HG03439 (cell line): ENCODE measurements around the gene UBE2E2.
"Not testable (repeated sequence)": the region's sequence is repeated elsewhere in the genome, so short reads cannot be mapped to it uniquely, and the experiment has no call there.

Experiments
- ATAC-seq: cut with Tn5 transposase; IDR thresholded peaks from one replicate; pipeline ENCODE4 v1.9.1; 2021; ENCODE audit warnings: mild to moderate bottlenecking, moderate library complexity; ENCODE audit not compliant: unreplicated experiment

The UBE2E2 gene

DNA sequence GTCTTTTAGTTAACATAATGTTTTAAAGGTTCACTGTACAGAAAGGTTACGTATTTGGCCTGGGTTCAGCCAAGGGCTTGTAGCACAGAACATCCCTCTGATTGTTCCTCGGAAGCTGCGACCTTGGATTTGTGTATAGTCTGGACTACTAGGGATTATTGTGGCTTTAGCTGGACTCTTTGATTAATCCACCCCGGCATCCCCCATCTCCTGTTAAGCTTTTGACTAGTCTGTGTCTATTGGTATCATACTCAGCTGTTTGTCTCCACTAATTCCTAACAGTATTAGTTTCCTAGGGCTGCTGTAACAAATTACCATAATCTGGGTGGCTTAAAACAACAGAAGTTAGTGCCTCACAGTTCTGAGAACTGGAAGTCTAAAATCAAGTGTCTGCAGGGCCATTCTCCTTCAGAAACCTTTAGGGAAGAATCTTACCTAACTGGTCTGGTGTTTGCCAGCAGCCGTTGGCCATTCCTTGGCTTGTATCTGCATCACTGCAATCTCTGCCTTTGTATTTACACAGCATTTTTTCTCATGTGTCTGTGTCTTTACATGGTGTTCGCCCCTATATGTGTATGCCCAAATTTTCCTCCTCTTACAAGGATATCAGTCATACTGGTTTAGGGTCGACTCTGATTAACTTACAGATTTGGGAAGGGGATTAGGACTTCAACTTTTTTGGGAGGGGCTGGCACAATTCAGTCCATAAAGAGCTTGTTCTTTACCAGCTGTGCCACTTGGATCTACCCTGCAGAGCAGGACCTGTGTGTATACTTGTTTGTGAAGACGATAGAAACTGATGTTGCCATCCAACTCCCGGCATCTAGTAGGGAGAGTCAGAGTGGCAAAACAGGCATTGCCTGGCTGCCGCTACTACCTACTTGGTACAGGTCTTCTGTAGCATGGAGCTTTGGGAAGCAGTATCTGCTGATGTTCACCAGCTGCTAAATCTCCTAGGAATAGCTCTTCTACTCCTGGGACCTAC is 117.8 kb downstream of the UBE2E2 start:
- ATAC-seq: no peak

DNA sequence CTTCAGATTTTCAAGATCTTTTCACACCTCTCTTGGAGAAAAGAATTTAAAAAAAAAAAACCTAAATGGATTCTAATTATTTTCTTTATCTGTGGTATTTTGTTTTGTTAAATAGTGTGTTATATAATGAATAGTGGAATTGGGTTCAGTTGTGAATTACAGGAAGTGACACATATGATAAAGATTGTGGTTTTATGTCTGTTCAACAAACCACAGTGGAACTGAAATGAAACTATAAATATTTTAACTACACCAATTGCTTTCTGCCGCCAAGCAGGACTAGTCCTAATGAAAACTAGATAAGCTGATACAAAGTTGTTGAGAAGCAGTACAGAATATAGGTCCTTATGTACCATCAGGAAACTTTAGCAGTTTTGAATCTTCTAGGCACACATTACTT is 121.6 kb downstream of the UBE2E2 start:
- ATAC-seq: no peak

DNA sequence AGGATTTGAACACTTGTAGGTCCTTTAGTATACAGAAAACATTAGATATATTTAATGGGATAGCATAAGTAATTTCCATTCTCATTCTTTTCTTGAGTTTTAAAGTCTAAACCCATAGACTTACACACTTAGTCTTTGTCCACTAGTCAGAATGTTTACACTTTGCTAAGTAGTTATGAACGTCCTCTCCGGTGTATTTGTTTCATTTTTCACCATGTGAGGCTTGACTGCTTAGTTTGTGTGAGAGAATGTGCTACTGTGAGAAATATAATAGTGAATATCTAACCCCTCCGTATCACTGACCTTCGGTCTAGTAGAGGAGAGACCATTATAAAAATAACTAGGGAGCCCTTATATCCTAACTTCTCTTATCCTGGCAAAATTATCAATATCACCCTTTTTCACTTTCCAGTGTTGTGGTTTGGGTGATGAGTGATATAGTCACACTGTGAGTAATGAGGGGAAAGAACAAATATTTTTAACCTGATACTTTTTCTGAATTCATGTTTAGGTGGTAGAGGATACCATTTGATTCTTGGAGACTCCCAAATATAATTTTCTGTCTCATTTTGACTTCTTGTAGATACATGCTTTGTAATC is 122.4 kb downstream of the UBE2E2 start:
- peak; percentile 48 for ATAC-seq

DNA sequence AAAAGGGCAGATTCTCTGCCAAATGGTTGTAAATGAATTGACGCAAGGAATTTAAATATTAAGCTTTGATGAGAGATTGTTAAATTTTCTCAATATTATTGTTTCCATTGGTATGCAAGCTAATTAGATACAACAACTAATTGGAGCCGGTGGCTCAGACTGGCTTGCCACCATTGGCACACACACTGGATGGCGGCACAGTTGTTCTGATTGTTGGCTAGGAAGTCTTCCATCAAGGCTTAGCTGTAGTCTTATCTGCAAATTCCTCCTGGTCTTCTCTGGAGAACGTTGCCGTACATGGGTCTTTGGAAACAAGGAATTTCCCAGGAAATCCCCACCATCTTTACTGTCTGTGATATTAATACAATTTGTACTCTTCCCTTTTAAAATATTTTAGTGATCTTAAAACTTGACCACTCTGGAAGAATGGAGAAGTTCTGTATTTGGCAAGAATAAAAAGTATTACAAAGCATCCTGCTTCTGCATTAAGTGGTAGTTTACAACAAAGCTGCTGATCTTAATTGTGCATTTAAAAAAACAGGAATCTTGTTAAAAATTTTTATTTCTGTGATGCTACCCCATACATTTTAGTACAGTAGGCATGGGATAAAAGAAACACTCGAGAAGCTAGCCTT is 126.5 kb downstream of the UBE2E2 start:
- ATAC-seq: no peak

DNA sequence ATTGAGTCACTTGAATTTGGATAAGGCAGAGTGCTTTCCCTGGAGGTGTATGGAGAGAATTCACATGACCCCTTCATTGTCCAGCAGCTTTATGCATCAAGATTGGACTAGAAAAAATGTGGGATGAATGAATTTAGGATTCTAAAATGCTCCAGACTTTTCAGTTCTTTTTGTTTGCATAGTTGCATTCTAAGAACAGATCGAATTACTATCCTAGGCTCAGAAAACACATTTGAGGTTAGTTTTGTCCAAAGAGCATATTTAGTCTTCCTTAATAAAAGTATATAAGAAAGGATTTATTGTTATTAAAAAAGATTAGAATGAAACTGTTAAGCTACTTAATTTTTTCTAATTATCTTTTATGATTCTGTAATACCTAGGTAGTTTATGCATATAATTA is 127.4 kb downstream of the UBE2E2 start:
- ATAC-seq: no peak

DNA sequence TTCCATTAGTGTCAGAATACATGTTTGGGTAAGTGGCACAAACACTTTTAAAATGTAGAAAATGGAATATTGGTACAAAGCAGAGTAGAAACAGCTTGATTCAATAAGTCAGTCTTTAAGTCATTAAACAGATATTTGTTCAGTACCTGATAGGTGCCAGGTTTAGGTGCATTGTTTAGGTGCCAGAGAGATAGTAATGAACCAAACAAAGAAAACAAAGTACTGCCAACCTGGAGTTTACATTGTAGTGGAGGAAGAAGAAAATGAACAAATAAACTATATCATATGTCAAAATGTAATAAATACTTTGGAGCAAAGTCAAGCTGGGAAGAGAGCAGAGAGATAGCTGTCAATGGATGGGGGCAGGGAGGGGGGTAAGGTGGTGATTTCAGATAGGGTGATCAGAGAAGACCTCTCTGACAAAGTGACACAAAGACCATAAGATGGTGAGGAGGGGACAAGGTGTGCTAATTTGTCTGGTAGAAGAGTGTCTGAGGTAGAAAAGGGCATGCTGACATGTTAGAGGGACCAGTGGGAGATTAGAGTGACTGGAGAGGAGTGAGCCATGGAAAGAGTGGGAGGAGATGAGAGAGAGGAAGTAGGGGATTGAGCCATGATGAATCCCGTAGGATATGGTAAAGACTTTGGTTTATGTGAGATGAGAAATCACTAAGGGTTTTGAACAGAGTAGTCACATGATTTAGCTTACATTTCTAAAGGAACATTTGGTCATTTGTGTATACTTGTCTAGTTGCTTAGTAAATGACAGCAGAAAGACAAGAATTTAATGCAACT is 128.2 kb downstream of the UBE2E2 start:
- ATAC-seq: no peak

DNA sequence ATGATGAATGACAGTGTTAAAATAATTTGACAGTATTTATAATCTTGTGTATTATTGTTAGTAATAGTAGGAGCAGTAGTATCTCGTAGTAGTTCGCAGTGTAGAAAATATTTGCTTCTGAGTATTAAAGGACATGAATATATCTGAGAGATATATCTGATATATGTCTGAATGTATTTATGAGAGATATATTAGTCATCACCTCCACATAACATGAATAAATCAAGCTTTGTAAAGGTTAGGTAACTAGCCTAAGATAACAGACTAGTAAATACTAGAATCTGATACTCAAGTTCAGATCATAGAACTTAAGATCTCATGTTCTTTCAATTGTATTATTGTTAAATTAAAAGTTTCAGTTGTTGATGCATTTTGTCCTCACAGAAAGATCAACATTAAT is 130.5 kb downstream of the UBE2E2 start:
- no peak for ATAC-seq

DNA sequence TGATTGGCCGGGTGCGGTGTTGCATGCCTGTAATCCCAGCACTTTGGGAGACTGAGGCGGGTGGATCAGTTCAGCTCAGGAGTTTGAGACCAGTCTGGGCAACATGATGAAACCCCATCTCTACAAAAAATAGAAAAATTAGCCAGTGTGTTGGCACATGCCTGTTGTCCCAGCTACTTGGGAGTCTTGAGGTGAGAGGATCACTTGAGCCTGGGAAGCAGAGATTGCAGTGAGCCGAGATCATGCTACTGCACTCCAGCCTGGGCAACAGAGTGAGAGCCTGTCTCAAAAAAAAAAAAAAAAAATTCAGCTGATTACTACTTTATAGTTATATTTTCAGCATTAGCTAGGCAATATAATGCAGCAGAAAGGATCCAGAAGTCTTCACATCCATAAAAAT is 133.7 kb downstream of the UBE2E2 start:
- ATAC-seq: not testable (repeated sequence)

DNA sequence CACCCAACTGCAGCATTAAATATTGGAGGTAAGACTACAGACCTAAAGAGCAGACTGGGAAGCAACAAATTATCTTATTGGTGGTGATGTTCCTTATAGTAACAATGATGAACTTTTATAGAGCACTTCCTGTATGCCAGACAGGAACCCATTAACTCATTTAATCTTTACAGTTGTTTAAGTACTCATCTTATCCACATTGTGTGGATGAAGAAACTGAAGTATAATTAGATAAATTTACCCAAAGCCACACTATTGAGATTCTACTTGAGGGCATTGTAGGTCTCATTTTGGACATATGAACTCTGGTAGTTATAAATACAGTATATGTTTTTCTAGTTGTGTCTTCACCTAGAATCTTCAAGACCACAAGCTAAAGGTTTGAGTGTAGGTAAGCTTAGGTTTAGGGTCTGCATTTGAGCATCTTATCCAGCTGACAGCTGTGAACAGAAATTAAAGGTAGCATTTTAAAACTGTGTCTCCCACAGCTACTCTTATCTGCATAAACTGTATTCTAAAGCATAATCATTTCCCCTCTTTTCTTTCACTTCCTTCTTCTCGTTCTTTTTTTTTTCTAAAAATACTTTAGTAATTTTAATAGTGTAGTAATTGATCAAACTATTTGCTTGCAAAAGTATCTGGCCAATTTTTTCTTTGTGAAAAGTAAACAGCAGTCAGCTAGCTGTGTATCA is 138.2 kb downstream of the UBE2E2 start:
- ATAC-seq: peak; percentile 67

DNA sequence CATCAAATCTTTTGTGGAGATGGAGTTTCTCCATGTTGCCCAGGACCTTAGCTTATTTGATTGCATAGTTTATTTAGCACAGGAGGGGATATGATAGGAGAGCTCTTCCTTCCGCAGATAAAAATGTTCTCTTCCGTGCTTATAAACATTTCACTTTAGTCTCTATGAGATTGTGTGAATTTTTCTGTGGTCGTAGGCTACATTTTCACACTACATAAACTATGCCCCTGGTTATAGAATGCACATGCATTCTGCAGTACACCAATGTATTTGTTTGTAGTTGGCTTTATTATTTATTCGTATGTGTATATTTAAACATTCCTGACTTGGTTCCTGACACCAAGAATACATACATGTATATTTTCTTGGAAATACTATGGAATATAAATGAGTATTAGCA is 139.2 kb downstream of the UBE2E2 start:
- ATAC-seq: no peak

DNA sequence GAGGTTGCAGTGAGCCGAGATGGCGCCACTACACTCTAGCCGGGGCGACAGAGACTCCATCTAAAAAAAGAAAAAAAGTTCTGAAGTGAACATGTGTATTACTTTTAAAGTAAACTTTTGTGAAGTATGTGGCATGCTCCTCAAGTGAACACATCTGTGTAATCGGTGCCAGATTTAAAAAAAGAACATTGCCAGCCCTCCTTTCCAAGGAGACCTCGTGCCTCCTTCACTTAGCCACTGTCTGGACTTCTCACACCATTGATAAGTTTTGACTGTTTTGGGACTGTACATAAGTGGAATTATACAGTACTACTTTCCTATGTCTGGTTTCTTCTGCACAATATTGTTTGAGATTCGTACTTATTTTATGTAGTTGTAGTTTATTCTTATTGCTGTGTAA is 140.4 kb downstream of the UBE2E2 start:
- ATAC-seq: no peak

DNA sequence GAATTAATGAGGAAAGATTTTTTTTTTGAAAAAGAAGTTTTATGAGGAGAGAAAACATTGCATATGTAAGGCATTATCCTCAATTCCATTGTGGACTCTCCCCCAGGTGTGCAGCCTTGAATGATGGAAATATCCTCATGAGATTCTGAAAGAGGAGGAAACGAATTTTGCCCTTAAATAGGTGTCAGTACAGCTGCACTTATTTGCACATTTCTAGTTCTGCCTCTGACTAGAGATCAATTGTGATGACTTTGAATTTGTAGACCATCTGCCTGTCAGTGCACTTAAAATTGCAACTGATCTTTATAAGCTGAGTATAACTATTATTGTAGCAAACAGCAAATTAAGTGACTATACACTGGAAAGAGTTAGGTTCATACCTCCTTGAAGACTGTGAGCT is 141.8 kb downstream of the UBE2E2 start:
- ATAC-seq: no peak

DNA sequence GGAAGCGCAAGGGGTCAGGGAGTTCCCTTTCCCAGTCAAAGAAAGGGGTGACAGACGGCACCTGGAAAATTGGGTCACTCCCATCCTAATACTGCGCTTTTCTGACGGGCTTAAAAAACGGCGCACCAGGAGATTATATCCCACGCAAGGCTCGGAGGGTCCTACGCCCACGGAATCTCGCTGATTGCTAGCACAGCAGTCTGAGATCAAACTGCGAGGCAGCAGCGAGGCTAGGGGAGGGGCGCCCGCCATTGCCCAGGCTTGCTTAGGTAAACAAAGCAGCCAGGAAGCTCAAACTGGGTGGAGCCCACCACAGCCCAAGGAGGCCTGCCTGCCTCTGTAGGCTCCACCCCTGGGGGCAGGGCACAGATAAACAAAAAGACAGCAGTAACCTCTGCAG is 146.3 kb downstream of the UBE2E2 start:
- ATAC-seq: not testable (repeated sequence)

DNA sequence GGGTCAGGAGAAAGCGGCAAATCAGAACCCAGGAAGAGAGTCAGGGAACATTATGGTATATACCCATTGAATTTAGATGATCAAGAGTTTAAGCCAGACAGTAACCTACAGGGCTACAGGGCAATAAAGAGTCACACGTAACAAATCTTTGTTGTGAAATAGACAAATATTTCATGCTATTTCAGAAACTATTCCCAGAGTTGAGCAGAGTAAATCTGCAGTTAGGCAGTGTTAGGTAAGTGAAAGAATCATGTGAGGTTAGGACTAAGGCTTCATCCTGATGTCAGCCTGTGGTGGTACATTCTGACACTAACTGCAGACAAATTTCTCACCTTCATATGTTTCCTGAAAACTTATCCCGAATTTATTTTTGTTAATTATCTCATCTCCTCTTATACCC is 153.0 kb downstream of the UBE2E2 start:
- no peak for ATAC-seq

DNA sequence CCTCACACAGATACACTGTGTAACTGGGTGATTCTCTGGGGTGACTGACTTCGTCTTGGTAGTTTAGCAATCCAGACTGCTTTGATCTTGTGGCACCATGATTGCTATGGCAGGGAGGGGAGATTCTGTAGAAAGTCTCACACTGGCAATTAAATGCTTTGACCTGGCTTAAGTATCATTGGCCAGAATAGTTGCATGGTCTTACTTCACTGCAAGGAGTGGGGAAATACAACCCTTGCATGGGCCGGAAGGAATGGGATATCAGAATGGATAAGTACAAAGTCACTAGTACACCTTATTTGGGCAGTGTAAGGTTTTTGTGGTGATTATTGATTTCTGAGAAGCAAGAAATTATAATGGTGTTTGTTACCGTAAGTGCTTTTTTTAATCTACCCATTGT is 153.8 kb downstream of the UBE2E2 start:
- no peak for ATAC-seq

DNA sequence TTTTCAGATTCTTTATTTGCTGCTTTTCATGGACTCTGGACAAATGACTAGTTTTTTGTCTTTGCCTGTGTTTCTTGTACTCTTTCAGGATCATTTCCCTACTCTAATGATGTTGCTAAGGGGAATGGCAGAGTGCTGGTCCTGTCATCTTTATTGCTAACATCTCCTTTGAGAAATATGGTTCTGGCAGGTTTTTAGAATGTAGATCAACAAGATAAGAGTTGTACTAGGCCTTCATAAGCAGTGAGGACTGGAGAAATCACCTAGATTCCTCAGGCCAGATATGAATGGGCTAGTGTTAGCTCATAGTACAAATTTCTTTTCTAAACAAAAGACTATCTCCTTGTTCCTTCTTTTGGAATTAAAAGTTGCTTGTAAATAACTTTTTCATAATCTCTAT is 156.0 kb downstream of the UBE2E2 start:
- no peak for ATAC-seq

DNA sequence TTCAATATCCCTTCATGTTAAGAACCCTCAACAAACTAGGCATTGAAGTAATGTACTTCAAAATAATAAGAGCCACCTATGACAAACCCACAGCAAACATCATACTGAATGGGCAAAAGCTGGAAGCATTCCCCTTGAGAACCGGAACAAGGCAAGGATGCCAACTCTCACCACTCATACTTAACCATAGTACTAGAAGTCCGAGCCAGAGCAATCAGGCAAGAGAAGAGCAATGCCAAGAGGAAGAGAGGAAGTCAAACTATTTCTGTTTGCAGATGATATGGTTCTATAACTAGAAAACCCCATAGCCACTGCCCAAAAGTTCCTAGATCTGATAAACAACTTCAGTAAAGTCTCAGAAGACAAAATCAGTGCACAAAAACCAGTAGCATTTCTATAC is 161.9 kb downstream of the UBE2E2 start:
- no peak for ATAC-seq

DNA sequence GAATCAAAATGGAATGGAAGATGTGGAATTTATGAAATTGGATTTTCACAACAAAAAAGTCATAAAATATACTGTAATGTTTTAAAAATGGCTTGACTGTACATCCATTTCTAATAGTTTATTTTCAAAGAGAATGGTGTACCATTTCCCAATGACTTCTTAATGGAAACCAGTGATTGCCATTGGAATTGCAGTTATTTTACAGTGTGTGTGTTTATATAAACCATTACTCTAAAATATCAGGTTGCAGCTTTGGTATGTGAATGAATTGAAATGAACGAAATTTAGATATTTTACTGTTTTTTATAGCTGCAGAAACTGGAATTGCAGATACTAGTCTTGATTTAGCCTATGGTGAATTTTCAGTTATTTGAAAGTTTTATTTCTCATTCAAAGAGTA is 165.6 kb downstream of the UBE2E2 start:
- no peak for ATAC-seq

DNA sequence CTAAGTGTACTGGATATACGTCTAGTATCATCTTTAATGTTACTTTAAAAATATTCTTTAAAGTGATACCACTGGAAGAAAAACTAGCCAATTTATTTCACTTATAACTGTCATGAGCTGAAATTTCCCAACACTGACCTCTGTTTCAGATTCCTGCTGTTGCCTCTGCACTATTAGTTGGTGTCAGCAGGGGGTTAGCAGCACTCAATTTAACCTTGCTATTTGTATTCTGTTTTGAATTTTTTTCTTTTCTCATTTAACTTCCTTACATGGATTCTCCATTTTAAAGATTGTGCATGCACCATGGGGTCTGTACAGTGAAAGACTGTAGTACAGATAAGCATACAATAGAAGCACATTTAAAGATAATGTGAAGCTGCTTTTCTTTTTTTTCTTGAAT is 169.2 kb downstream of the UBE2E2 start:
- no peak for ATAC-seq

DNA sequence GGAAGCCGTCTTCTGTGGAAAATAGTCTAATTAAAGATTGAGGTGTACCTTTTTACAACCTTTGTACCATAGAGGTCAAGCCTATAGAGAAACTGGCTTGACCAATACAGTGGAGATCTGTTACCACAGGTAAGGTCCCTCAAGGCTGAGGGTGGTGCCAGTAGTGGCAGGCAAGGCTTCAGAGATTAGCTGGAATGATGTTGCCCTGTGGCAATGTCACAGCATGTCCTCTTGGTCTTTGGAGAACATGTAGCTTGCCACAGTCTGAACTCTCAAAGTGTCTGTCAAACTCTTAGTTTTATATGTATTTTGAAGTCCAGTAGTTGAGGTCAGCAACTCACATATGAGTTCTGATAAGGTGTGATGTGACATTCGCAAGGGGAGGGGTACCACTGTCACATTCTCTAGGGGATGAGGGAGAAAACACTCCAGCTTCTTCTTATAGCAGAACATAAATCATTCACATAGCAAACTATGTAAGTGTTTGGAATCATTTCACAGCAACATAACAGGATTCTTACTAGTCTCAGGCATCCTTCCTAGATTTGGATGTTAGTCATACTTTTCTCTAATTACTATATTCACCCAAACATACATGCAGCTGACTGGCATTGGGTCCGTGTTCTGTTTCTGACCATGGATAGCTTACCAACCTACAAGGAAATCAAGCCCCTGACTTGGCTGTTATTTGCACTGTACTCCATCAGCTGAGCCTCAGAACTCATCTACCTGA is 173.6 kb downstream of the UBE2E2 start:
- no peak for ATAC-seq
